ENCODE results near the gene MAVS. TPM values are rescaled to one million over a fixed set of nuclear protein-coding genes. Genes with fewer than 3 reads are reported as not detected.

The MAVS gene
- total and polyA plus RNA-seq, 9 of the 15 experiments (the other 6 are each of a cell fraction or from before 2014, with no cell fraction given), result 1.6 to 22.0 (median 11.3) TPM

- TF ChIP-seq, protein P1, sequence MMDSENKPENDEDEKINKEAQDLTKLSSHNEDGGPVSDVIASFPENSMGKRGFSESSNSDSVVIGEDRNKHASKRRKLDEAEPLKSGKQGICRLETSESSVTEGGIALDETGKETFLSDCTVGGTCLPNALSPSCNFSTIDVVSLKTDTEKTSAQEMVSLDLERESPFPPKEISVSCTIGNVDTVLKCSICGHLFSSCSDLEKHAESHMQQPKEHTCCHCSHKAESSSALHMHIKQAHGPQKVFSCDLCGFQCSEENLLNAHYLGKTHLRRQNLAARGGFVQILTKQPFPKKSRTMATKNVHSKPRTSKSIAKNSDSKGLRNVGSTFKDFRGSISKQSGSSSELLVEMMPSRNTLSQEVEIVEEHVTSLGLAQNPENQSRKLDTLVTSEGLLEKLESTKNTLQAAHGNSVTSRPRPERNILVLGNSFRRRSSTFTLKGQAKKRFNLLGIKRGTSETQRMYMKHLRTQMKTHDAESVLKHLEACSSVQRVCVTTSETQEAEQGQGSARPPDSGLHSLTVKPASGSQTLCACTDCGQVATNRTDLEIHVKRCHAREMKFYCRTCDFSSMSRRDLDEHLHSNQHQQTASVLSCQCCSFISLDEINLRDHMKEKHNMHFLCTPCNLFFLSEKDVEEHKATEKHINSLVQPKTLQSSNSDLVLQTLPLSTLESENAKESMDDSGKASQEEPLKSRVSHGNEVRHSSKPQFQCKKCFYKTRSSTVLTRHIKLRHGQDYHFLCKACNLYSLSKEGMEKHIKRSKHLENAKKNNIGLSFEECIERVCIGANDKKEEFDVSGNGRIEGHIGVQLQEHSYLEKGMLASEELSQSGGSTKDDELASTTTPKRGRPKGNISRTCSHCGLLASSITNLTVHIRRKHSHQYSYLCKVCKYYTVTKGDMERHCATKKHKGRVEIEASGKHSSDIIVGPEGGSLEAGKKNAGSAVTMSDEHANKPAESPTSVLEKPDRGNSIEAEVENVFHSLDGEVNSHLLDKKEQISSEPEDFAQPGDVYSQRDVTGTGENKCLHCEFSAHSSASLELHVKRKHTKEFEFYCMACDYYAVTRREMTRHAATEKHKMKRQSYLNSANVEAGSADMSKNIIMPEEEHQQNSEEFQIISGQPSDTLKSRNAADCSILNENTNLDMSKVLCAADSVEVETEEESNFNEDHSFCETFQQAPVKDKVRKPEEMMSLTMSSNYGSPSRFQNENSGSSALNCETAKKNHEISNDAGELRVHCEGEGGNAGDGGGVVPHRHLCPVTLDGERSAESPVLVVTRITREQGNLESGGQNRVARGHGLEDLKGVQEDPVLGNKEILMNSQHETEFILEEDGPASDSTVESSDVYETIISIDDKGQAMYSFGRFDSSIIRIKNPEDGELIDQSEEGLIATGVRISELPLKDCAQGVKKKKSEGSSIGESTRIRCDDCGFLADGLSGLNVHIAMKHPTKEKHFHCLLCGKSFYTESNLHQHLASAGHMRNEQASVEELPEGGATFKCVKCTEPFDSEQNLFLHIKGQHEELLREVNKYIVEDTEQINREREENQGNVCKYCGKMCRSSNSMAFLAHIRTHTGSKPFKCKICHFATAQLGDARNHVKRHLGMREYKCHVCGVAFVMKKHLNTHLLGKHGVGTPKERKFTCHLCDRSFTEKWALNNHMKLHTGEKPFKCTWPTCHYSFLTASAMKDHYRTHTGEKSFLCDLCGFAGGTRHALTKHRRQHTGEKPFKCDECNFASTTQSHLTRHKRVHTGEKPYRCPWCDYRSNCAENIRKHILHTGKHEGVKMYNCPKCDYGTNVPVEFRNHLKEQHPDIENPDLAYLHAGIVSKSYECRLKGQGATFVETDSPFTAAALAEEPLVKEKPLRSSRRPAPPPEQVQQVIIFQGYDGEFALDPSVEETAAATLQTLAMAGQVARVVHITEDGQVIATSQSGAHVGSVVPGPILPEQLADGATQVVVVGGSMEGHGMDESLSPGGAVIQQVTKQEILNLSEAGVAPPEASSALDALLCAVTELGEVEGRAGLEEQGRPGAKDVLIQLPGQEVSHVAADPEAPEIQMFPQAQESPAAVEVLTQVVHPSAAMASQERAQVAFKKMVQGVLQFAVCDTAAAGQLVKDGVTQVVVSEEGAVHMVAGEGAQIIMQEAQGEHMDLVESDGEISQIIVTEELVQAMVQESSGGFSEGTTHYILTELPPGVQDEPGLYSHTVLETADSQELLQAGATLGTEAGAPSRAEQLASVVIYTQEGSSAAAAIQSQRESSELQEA (IDR thresholded peaks at IDR 0.05; ENCODE audit: low read depth), result peak; percentile 82
- peak; percentile 55 for TF ChIP-seq CHD1 (IDR thresholded peaks at IDR 0.05; ENCODE audit: low read length)
- TF ChIP-seq NFYB (IDR thresholded peaks at IDR 0.05; ENCODE audit: extremely low read depth, insufficient read length), result no peak
- TF ChIP-seq XRCC5 (IDR thresholded peaks at IDR 0.05; ENCODE audit: low read depth, low read length), result no peak
- no peak for TF ChIP-seq TEAD2 (tag; IDR thresholded peaks at IDR 0.05)
- no peak for TF ChIP-seq CEBPZ (IDR thresholded peaks at IDR 0.05; ENCODE audit: borderline replicate concordance, low read depth, low read length)
- TF ChIP-seq NR2C2 (CRISPR knock-in tag; IDR thresholded peaks at IDR 0.05), result no peak
- 0 out of 2 replicates have a peak, but pooled peaks have one; percentile 39 for TF ChIP-seq NR2C2 (tag; IDR thresholded peaks at IDR 0.05)
- no peak for TF ChIP-seq ZNF584 (CRISPR knock-in tag; IDR thresholded peaks at IDR 0.05; ENCODE audit: low read depth)
- TF ChIP-seq XRCC3 (IDR thresholded peaks at IDR 0.05), result no peak
- TF ChIP-seq, protein P2, sequence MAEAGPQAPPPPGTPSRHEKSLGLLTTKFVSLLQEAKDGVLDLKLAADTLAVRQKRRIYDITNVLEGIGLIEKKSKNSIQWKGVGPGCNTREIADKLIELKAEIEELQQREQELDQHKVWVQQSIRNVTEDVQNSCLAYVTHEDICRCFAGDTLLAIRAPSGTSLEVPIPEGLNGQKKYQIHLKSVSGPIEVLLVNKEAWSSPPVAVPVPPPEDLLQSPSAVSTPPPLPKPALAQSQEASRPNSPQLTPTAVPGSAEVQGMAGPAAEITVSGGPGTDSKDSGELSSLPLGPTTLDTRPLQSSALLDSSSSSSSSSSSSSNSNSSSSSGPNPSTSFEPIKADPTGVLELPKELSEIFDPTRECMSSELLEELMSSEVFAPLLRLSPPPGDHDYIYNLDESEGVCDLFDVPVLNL (CRISPR knock-in tag; IDR thresholded peaks at IDR 0.05; ENCODE audit: low read depth), result 0 out of 2 replicates have a peak, but pooled peaks have one; percentile 27
- TF ChIP-seq TBP (optimal IDR thresholded peaks at IDR 0.05; ENCODE audit: low read depth, low read length), result no peak
- TF ChIP-seq, protein P3, sequence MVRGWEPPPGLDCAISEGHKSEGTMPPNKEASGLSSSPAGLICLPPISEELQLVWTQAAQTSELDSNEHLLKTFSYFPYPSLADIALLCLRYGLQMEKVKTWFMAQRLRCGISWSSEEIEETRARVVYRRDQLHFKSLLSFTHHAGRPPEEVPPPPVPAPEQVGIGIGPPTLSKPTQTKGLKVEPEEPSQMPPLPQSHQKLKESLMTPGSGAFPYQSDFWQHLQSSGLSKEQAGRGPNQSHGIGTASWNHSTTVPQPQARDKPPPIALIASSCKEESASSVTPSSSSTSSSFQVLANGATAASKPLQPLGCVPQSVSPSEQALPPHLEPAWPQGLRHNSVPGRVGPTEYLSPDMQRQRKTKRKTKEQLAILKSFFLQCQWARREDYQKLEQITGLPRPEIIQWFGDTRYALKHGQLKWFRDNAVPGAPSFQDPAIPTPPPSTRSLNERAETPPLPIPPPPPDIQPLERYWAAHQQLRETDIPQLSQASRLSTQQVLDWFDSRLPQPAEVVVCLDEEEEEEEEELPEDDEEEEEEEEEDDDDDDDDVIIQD (CRISPR knock-in tag; IDR thresholded peaks at IDR 0.05), result no peak
Observed at GRCh38 chr20:3847429-3847940, 851 bp downstream of the MAVS start (continued).
